AG10803 (cell line): ENCODE measurements around the gene LEF1.

Experiments
- DNase-seq: peaks from one replicate; pipeline ENCODE4 v3.0.0; 2010; ENCODE audit warnings: low read depth
- H3K4me3 ChIP-seq: 2 replicates; pipeline ENCODE4 v1.5.1; 2011; ENCODE audit warnings: mild to moderate bottlenecking, low read length, control low read depth
- CTCF ChIP-seq: conservative IDR thresholded peaks from 2 replicates; pipeline ENCODE4 v1.5.1; 2011; ENCODE audit warnings: mild to moderate bottlenecking, low read length, control low read depth, inconsistent platforms

LEF1 gene

GRCh38 chr4:108205859-108206258 is 37.1 kb upstream of the LEF1 start:
- no peak overlapping the region for H3K4me3 ChIP-seq
- DNase-seq, result no peak
- no peak for TF ChIP-seq CTCF

- TF ChIP-seq CTCF, result no peak
- no peak overlapping the region for H3K4me3 ChIP-seq
- no peak for DNase-seq
These were observed 35.8 kb upstream of the LEF1 start for GRCh38 chr4:108204518-108204917.

GRCh38 chr4:108203377-108203776 is 34.6 kb upstream of the LEF1 start:
- no peak for DNase-seq
- H3K4me3 ChIP-seq, result no peak overlapping the region
- TF ChIP-seq CTCF, result no peak

GRCh38 chr4:108201774-108202173 is 33.0 kb upstream of the LEF1 start:
- TF ChIP-seq CTCF, result no peak
- DNase-seq, result no peak

GRCh38 chr4:108199881-108200280 is 31.1 kb upstream of the LEF1 start:
- no peak overlapping the region for H3K4me3 ChIP-seq
- DNase-seq, result no peak
- TF ChIP-seq CTCF, result no peak

More at GRCh38 chr4:108201774-108202173, 33.0 kb upstream of the LEF1 start:
- no peak overlapping the region for H3K4me3 ChIP-seq

GRCh38 chr4:108193886-108194672 is 25.3 kb upstream of the LEF1 start:
- DNase-seq, result no peak
- no peak overlapping the region for H3K4me3 ChIP-seq
- no peak for TF ChIP-seq CTCF

- DNase-seq, result no peak
- no peak for TF ChIP-seq CTCF
- H3K4me3 ChIP-seq, result no peak overlapping the region
These were observed 24.2 kb upstream of the LEF1 start for GRCh38 chr4:108192935-108193334.
